Ishikawa (cell line): Measurements from ENCODE around the gene EPM2A.

Source experiments
- CEBPB ChIP-seq: IDR thresholded peaks from 2 replicates; pipeline ENCODE4 v1.6.1; 2012
- CREB1 ChIP-seq: IDR thresholded peaks from 2 replicates; pipeline ENCODE4 v1.6.1; 2012; ENCODE audit warnings: low read depth
- EGR1 ChIP-seq: IDR thresholded peaks from 2 replicates; pipeline ENCODE4 v1.6.1; 2012
- EP300 ChIP-seq: IDR thresholded peaks from 2 replicates; pipeline ENCODE4 v1.6.1; 2012; ENCODE audit warnings: borderline replicate concordance
- FOXM1 ChIP-seq: IDR thresholded peaks from 2 replicates; pipeline ENCODE4 v1.6.1; 2012; ENCODE audit warnings: low read depth, borderline replicate concordance
- NFIC ChIP-seq: IDR thresholded peaks from 2 replicates; pipeline ENCODE4 v1.6.1; 2012
- TCF12 ChIP-seq: IDR thresholded peaks from 2 replicates; pipeline ENCODE4 v1.6.1; 2012; ENCODE audit warnings: low read depth
- TF ChIP-seq, protein P1 (sequence below): IDR thresholded peaks from 2 replicates; pipeline ENCODE4 v1.6.1; 2012

DNA sequence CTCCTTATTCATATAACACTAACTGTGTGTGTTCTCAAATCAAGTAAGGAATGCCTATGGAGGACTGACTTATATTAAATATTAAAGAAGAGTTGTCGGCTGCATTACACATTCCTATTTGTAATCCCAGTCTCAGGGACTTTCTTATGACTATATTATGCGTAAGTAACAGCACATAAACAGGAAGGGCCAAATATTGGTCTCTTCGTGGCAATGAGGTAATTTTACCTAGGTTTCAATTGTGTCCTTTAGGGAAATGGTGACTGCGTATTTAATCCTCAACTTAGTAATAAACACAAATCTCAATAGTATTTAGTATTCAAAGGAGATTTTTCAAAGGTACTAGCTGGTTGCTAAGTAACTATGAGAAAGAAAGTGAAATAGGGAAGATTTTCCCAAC is 22.8 kb upstream of the EPM2A start:
- no peak for TF ChIP-seq CEBPB
- TF ChIP-seq CREB1: no peak
- no peak for TF ChIP-seq FOXM1
- no peak for TF ChIP-seq EP300
- no peak for TF ChIP-seq EGR1
- no peak for TF ChIP-seq NFIC
- no peak for TF ChIP-seq TCF12
- TF ChIP-seq, protein P1, sequence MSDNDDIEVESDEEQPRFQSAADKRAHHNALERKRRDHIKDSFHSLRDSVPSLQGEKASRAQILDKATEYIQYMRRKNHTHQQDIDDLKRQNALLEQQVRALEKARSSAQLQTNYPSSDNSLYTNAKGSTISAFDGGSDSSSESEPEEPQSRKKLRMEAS: no peak
